ENCODE data around the gene CMTR1.

The CMTR1 gene

GRCh38 chr6:37435816-37436215 lies 2.8 kb downstream of the CMTR1 start:
- no peak for DNase-seq (ENCODE audit: low read depth in 1 of 2, low spot score in 1 of 2)
- no peaks in the 10 kb centered on the region for H3K27me3 ChIP-seq (ENCODE audit: insufficient read depth, poor library complexity, severe bottlenecking)
- no peak overlapping the region for H3K4me3 ChIP-seq (replicated peaks; ENCODE audit: insufficient read depth, low read length)
- no peak overlapping the region for H3K27ac ChIP-seq (replicated peaks)
- TF ChIP-seq CTCF (IDR thresholded peaks at IDR 0.05; ENCODE audit: insufficient read depth, low read length) = no peak
- TF ChIP-seq GABPA (IDR thresholded peaks at IDR 0.05; ENCODE audit: low read depth) = no peak
- TF ChIP-seq, protein P1, sequence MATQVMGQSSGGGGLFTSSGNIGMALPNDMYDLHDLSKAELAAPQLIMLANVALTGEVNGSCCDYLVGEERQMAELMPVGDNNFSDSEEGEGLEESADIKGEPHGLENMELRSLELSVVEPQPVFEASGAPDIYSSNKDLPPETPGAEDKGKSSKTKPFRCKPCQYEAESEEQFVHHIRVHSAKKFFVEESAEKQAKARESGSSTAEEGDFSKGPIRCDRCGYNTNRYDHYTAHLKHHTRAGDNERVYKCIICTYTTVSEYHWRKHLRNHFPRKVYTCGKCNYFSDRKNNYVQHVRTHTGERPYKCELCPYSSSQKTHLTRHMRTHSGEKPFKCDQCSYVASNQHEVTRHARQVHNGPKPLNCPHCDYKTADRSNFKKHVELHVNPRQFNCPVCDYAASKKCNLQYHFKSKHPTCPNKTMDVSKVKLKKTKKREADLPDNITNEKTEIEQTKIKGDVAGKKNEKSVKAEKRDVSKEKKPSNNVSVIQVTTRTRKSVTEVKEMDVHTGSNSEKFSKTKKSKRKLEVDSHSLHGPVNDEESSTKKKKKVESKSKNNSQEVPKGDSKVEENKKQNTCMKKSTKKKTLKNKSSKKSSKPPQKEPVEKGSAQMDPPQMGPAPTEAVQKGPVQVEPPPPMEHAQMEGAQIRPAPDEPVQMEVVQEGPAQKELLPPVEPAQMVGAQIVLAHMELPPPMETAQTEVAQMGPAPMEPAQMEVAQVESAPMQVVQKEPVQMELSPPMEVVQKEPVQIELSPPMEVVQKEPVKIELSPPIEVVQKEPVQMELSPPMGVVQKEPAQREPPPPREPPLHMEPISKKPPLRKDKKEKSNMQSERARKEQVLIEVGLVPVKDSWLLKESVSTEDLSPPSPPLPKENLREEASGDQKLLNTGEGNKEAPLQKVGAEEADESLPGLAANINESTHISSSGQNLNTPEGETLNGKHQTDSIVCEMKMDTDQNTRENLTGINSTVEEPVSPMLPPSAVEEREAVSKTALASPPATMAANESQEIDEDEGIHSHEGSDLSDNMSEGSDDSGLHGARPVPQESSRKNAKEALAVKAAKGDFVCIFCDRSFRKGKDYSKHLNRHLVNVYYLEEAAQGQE (IDR thresholded peaks at IDR 0.05; ENCODE audit: insufficient replicate concordance, low read depth) = no peak
- no peak for TF ChIP-seq SPI1 (IDR thresholded peaks at IDR 0.05; ENCODE audit: borderline replicate concordance, low read depth)
- TF ChIP-seq POLR2AphosphoS5 (IDR thresholded peaks at IDR 0.05; ENCODE audit: low read depth) = no peak

- Histone ChIP-seq H3K27ac (replicated peaks) (no peak overlapping the region), H3K4me3 (replicated peaks; ENCODE audit: insufficient read depth, low read length) (no peak overlapping the region), H3K27me3 (ENCODE audit: insufficient read depth, poor library complexity, severe bottlenecking) (no peaks in the 10 kb centered on the region)
- TF ChIP-seq CTCF (IDR thresholded peaks at IDR 0.05; ENCODE audit: insufficient read depth, low read length) (no peak), GABPA (IDR thresholded peaks at IDR 0.05; ENCODE audit: low read depth) (no peak), POLR2AphosphoS5 (IDR thresholded peaks at IDR 0.05; ENCODE audit: low read depth) (no peak), SPI1 (IDR thresholded peaks at IDR 0.05; ENCODE audit: borderline replicate concordance, low read depth) (no peak)
- TF ChIP-seq, protein P1 (IDR thresholded peaks at IDR 0.05; ENCODE audit: insufficient replicate concordance, low read depth) = no peak
- DNase-seq (ENCODE audit: low read depth in 1 of 2, low spot score in 1 of 2) = no peak
Measured at GRCh38 chr6:37438930-37439329, 5.9 kb downstream of the CMTR1 start.

DNA sequence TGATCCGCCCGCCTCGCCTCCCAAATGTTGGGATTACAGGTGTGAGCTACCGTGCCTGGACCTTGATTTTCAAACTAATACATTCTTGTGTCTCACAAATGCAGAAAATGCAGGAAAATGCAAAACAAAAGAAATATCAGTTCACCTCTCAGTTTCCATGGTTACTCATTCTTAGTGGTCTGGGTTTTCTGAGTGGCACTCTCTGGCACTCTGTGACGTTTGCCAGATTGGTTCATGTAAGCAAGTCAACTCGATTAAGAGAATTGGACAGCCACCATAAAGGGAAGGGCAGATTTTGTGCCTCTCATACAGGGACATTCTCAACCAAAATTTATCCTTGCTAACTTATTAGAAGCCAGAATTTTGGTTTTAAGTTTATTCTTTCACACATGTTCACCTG lies 8.6 kb downstream of the CMTR1 start:
- no peak for DNase-seq (ENCODE audit: low read depth in 1 of 2, low spot score in 1 of 2)
- H3K27me3 ChIP-seq (ENCODE audit: insufficient read depth, poor library complexity, severe bottlenecking) = no peaks in the 10 kb centered on the region
- TF ChIP-seq POLR2AphosphoS5 (IDR thresholded peaks at IDR 0.05; ENCODE audit: low read depth) (no peak), SPI1 (IDR thresholded peaks at IDR 0.05; ENCODE audit: borderline replicate concordance, low read depth) (no peak), CTCF (IDR thresholded peaks at IDR 0.05; ENCODE audit: insufficient read depth, low read length) (no peak), GABPA (IDR thresholded peaks at IDR 0.05; ENCODE audit: low read depth) (no peak)
- TF ChIP-seq, protein P1 (IDR thresholded peaks at IDR 0.05; ENCODE audit: insufficient replicate concordance, low read depth) = no peak
- no peak overlapping the region for H3K4me3 ChIP-seq (replicated peaks; ENCODE audit: insufficient read depth, low read length)
- no peak overlapping the region for H3K27ac ChIP-seq (replicated peaks)
